ENCODE measurements around the gene MME.
"Not testable (repeated sequence)": the region's sequence is repeated elsewhere in the genome, so short reads cannot be mapped to it uniquely, and the experiment has no call there.

The MME gene

GRCh38 chr3:155194973-155195957 lies 115.1 kb downstream of the MME start:
- DNase-seq, result no peak

- no peak for DNase-seq
Measured at GRCh38 chr3:155196131-155197021, 116.3 kb downstream of the MME start.

GRCh38 chr3:155197786-155198185 lies 117.7 kb downstream of the MME start:
- no peak for DNase-seq

- no peak for DNase-seq
Measured at GRCh38 chr3:155202626-155203025, 122.5 kb downstream of the MME start.

DNA sequence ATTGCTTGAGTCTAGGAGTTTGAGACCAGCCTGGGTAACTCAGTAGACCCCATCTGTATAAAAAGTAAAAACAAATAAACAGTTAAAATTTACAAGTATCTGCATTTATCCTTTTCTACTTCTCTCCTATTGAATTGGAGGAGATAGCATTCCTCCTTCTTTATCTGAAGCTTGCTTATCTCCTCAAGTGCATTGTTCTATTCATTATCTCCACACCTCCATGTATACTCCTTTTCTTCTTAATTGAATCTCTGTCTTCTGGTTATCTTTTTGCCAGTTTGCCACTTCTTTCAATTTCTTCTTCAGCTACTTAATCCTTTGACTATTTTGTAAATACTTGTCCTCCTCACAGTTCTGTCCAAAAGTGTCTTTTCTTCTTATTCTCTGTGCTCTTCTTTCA lies 124.7 kb downstream of the MME start:
- no peak for DNase-seq

DNA sequence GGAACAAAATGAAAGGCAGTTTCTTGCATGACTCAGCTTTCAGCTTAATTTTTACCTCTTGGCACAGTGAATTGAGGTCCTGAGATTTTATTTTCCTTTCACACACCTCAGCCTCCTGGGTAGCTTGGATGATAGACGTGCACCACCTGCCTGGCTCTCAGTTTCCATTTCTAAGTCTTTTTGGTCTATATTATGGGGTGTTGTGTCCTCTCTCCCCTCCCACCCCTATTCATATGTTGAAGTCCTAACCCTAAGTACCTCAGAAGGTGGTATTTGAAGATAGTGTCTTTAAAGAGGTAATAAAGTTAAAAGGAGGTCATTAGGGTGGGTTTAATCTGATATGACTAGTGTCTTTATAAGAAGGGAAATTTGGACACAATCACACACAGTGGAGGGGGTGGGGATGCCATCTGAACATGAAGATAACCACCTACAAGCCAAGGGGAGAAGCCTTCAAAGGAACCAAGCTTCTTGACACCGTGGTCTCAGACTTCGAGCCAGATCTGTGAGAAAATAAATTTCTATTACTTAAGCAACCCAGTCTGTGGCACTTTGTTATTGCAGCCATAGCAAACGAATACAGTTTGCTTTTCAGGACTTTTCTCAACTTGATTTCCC lies 128.2 kb downstream of the MME start:
- DNase-seq, result no peak

- no peak for DNase-seq
Measured at GRCh38 chr3:155210736-155211135, 130.6 kb downstream of the MME start.

- no peak for DNase-seq
Measured at GRCh38 chr3:155211266-155211665, 131.1 kb downstream of the MME start.

- DNase-seq, result no peak
Measured at GRCh38 chr3:155211940-155212339, 131.8 kb downstream of the MME start.

DNA sequence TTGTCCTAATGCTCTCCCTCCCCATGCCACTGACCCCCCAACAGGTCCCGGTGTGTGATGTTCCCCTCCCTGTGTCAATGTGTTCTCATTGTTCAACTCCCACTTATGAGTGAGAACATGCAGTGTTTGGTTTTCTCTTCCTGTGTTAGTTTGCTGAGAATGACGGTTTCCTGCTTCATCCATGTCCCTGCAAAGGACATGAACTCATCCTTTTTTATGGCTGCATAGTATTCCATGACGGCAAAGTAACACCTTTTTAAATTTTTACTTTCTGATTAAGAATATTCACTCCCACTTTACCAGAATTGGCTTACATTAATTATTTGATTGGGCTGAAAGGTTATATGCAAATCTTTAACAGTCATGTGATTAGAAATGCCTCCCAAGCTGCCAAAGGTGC lies 135.9 kb downstream of the MME start:
- not testable (repeated sequence) for DNase-seq

GRCh38 chr3:155217591-155217990 lies 137.5 kb downstream of the MME start:
- DNase-seq, result no peak

GRCh38 chr3:155218462-155218861 lies 138.3 kb downstream of the MME start:
- DNase-seq, result no peak

DNA sequence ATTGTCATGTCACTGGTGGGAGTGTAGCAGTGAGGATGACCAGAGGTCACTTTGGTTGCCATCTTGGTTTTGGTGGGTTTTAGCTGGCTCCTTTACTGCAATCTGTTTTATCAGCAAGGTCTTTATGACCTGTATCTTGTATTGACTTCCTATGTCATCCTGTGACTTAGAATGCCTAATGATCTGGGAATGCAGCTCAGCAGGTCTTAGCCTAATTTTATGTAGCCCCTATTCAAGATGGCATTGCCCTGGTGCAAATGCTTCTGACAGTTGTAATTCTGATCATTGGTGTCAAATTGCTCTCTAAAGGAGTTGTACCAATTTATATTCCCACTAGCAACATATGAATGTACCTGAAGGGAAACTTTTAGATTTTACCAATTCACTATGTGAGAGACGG lies 139.0 kb downstream of the MME start:
- no peak for DNase-seq

GRCh38 chr3:155225417-155225816 lies 145.3 kb downstream of the MME start:
- no peak for DNase-seq

- no peak for DNase-seq
Measured at GRCh38 chr3:155227141-155227540, 147.0 kb downstream of the MME start.

GRCh38 chr3:155228676-155229075 lies 148.6 kb downstream of the MME start:
- no peak for DNase-seq

DNA sequence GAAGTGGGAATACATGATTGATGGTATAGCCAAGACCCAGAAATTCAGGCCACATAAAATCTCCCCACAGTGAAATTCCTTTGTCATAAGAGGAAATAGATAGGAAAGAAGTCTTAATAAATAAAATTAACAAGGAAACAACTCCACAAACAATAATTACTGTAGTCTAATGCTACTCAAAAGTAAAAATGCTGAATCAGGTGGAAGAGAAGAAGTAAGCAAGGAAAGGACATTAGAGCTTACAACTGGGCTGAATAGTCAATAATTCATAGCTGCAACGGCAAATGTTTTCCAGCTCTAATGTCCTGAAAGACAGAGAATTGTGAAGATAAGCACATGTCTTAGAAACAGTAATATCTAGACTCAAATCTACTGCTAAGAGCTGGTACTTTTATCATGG lies 149.0 kb downstream of the MME start:
- no peak for DNase-seq

DNA sequence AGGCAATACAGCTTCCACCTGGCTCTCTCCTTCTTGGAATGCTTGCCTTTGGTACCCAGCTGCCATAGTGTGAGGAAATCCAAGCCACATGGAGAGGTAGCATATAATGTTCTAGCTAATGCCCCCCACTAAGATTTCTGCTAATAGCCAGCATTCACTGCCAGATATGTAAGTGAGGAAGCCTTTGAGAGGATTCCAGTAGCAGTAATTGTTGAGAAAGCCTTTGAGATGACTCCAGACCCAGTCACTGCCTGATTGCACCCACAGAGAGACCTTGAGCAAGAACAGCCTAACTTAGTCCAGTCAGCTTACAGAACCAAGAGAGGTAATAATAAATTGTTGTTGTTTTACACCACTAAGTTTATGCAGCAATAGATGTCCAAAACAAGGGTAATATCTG lies 150.3 kb downstream of the MME start:
- no peak for DNase-seq

DNA sequence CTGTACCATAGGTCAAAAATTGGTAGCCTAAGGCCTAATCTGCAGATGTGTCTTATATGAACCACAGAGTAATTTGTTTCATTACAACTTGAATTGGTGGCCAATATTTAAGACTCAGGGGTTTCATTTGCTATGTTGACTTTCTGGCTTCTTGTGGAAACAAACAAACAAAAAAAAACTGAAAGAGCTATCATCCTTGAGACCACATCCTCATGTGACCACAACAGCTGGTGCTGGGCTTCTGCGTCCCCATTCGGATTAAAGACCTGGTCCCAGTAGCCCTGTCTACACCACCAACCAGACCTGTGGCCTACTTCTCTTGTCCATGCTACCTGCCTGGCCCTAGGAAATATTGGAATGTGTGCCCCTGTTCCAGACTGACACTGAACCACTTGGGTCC lies 151.7 kb downstream of the MME start:
- DNase-seq, result no peak

DNA sequence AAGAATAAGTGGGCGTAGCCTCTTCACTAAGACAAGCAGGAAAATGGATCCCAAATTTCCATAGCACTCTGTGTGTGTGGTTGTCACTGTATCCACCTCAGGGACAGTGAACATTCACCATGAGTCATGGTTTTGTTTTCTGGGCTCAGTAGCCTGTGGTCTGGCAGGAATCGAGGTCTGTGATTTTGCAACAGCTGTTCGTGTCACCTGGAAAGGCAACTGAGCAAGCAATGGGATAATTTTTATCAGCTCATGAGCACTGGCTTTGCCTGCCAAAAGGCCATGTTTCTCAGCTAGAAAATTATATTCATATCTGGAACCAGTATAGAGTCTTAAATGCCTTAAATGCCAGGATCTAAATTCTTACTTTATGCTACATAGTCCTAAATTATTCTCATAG lies 152.5 kb downstream of the MME start:
- DNase-seq, result no peak

DNA sequence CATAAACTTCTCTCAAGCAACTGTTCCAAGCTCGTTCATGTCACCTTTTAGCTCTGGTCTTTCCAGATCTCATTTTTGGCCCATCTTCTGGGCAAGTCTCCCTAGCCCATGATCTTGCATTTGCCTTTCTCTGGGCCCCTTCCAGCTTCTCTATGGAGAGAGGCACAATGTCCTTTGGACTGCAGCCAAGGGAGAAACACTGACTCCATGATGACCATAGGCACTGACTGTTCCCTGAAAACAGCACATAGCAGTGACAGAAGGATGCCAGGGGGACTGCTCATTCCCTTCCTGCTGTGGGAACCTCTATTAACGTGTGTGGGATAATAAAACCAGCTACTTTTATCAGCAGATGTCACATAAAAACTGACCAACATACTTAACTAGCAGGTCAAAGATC lies 153.1 kb downstream of the MME start:
- DNase-seq, result no peak

Data from CD4-positive, alpha-beta T cell treated with Interferon gamma for 1 hour (primary cell).